Neural progenitor cell (in vitro differentiated cells): ENCODE measurements around the gene AGXT. TPM values are rescaled to one million over a fixed set of nuclear protein-coding genes. Genes with fewer than 3 reads are reported as not detected.

ENCODE experiments used
- DNase-seq: peaks from one replicate; pipeline ENCODE4 v3.0.0-alpha.2; 2016; ENCODE audit warnings: low spot score
- H2AFZ ChIP-seq: fragments of 200-600 bp; sonication (generic); replicated peaks from 2 replicates; pipeline ENCODE4 v1.6.1; 2016; ENCODE audit warnings: antibody characterized with exemption
- H3F3A ChIP-seq: fragments of 200-600 bp; sonication (generic); 2 replicates; pipeline ENCODE4 v1.6.1; 2016; ENCODE audit warnings: antibody characterized with exemption, low read depth
- H3K27ac ChIP-seq: fragments of 200-600 bp; sonication (generic); 2 replicates; pipeline ENCODE4 v1.5.1; 2016; ENCODE audit warnings: mild to moderate bottlenecking
- H3K27me3 ChIP-seq: fragments of 200-600 bp; sonication (generic); 2 replicates; pipeline ENCODE4 v1.6.1; 2016; ENCODE audit warnings: mild to moderate bottlenecking, moderate library complexity
- H3K36me3 ChIP-seq: fragments of 200-600 bp; sonication (generic); 2 replicates; pipeline ENCODE4 v1.5.1; 2016
- H3K4me1 ChIP-seq: fragments of 200-600 bp; sonication (generic); 2 replicates; pipeline ENCODE4 v1.6.1; 2016; ENCODE audit warnings: mixed run types
- H3K4me2 ChIP-seq: fragments of 200-600 bp; sonication (generic); 2 replicates; pipeline ENCODE4 v1.6.1; 2016
- H3K4me3 ChIP-seq: fragments of 200-600 bp; sonication (generic); 2 replicates; pipeline ENCODE4 v1.5.1; 2016
- H3K79me2 ChIP-seq: fragments of 200-600 bp; sonication (generic); 2 replicates; pipeline ENCODE4 v1.6.1; 2016; ENCODE audit warnings: low read depth
- H3K9ac ChIP-seq: fragments of 200-600 bp; sonication (generic); 2 replicates; pipeline ENCODE4 v1.6.1; 2016
- H3K9me3 ChIP-seq: fragments of 200-600 bp; sonication (generic); 2 replicates; pipeline ENCODE4 v1.5.1; 2016; ENCODE audit warnings: low read depth
- H4K20me1 ChIP-seq: fragments of 200-600 bp; sonication (generic); 2 replicates; pipeline ENCODE4 v1.6.1; 2016; ENCODE audit warnings: low read depth
- H3K27ac Mint-ChIP-seq: 3 replicates; pipeline ENCODE4 v1.8.0; 2021; ENCODE audit warnings: mixed read lengths
- H3K27me3 Mint-ChIP-seq: 2 replicates; pipeline ENCODE4 v1.8.0; 2022; ENCODE audit warnings: low read depth, mild to moderate bottlenecking, inconsistent platforms, moderate library complexity, mixed read lengths; ENCODE audit not compliant: insufficient read depth
- H3K36me3 Mint-ChIP-seq: 3 replicates; pipeline ENCODE4 v1.8.0; 2021; ENCODE audit warnings: mixed read lengths
- H3K4me1 Mint-ChIP-seq: 3 replicates; pipeline ENCODE4 v1.8.0; 2021; ENCODE audit warnings: mixed read lengths
- H3K4me3 Mint-ChIP-seq: 3 replicates; pipeline ENCODE4 v1.8.0; 2021; ENCODE audit warnings: mild to moderate bottlenecking, moderate library complexity, mixed read lengths
- H3K9me3 Mint-ChIP-seq: 3 replicates; pipeline ENCODE4 v1.8.0; 2020; ENCODE audit warnings: mixed read lengths
- EZH2 ChIP-seq: fragments of 200-600 bp; sonication (generic); IDR thresholded peaks from 2 replicates; pipeline ENCODE4 v1.6.1; 2017; ENCODE audit warnings: antibody characterized with exemption, mild to moderate bottlenecking, moderate library complexity
- EZH2phosphoT487 ChIP-seq: fragments of 200-600 bp; sonication (generic); IDR thresholded peaks from 2 replicates; pipeline ENCODE4 v1.6.1; 2017; ENCODE audit warnings: antibody characterized with exemption
- total RNA-seq: library from RNA; depleted of rRNA; stranded (reverse); fragments of >200 nt; gene quantifications from 2 replicates; pipeline ENCODE4 v1.2.3, GENCODE V29; 2015; ENCODE audit warnings: low replicate concordance
- TF ChIP-seq, protein P1 (sequence below): fragments of 200-600 bp; sonication (generic); IDR thresholded peaks from 2 replicates; pipeline ENCODE4 v1.5.1; 2017; ENCODE audit warnings: antibody characterized with exemption, mild to moderate bottlenecking

Gene AGXT
- total RNA-seq, 1 donor from 2014 or later = not detected

GRCh38 chr2:240873805-240874714 is 5.4 kb downstream of the AGXT start:
- Histone ChIP-seq H4K20me1 (no peaks in the 10 kb centered on the region), H2AFZ (no peak overlapping the region), H3F3A (no peaks in the 10 kb centered on the region), H3K27me3 (no peaks in the 10 kb centered on the region), H3K79me2 (no peaks in the 10 kb centered on the region), H3K4me2 (no peak overlapping the region), H3K27ac (no peak overlapping the region), H3K4me1 (no peaks in the 10 kb centered on the region), H3K36me3 (no peaks in the 10 kb centered on the region), H3K9ac (no peak overlapping the region), H3K4me3 (no peak overlapping the region), H3K9me3 (no peaks in the 10 kb centered on the region)
- Mint-ChIP-seq H3K27ac (no peak overlapping the region), H3K36me3 (no peaks in the 10 kb centered on the region), H3K4me1 (no peaks in the 10 kb centered on the region), H3K9me3 (no peaks in the 10 kb centered on the region), H3K27me3 (no peaks in the 10 kb centered on the region), H3K4me3 (no peak overlapping the region)
- TF ChIP-seq EZH2 = no peak
- TF ChIP-seq, protein P1, sequence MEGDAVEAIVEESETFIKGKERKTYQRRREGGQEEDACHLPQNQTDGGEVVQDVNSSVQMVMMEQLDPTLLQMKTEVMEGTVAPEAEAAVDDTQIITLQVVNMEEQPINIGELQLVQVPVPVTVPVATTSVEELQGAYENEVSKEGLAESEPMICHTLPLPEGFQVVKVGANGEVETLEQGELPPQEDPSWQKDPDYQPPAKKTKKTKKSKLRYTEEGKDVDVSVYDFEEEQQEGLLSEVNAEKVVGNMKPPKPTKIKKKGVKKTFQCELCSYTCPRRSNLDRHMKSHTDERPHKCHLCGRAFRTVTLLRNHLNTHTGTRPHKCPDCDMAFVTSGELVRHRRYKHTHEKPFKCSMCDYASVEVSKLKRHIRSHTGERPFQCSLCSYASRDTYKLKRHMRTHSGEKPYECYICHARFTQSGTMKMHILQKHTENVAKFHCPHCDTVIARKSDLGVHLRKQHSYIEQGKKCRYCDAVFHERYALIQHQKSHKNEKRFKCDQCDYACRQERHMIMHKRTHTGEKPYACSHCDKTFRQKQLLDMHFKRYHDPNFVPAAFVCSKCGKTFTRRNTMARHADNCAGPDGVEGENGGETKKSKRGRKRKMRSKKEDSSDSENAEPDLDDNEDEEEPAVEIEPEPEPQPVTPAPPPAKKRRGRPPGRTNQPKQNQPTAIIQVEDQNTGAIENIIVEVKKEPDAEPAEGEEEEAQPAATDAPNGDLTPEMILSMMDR = no peak
- no peak for TF ChIP-seq EZH2phosphoT487
- DNase-seq = peak; percentile 40

DNA sequence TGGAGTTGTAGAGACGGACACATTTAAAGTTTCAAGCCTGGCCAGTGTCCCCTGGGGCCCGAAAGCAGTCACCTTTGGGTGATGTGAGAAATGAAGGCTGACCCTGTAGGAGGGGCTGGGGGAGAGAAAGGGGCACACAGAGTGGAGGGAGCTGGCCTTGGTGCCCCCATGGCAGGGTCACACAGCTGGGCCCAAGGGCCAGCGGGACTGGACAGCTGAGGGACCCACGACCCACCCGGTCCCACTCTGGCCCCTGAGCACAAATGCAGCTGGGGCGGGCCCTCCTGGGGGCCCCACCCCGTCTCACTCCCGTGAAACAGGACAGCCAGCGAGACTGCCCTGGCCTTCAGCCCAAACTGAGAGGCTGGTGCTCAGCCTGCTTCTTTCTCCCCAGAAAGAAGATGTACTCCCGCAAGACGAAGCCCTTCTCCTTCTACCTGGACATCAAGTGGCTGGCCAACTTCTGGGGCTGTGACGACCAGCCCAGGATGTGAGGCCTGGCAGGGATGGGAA is 6.1 kb downstream of the AGXT start:
- H3K4me1 ChIP-seq = no peaks in the 10 kb centered on the region
- H3K9me3 ChIP-seq = no peaks in the 10 kb centered on the region
- no peak overlapping the region for H3K9ac ChIP-seq
- H3K27ac ChIP-seq = no peak overlapping the region
- DNase-seq = no peak
- Mint-ChIP-seq H3K36me3 (no peaks in the 10 kb centered on the region), H3K27ac (no peak overlapping the region), H3K4me1 (no peaks in the 10 kb centered on the region), H3K4me3 (no peak overlapping the region), H3K9me3 (no peaks in the 10 kb centered on the region), H3K27me3 (peaks cover under 1% of the 10 kb centered on the region)
- no peak overlapping the region for H3K4me3 ChIP-seq
- H3K27me3 ChIP-seq = no peaks in the 10 kb centered on the region
- no peaks in the 10 kb centered on the region for H3K36me3 ChIP-seq
- no peak for TF ChIP-seq EZH2
- no peak for TF ChIP-seq EZH2phosphoT487
- TF ChIP-seq, protein P1 = no peak
- no peak overlapping the region for H2AFZ ChIP-seq
- H3F3A ChIP-seq = no peaks in the 10 kb centered on the region
- no peak overlapping the region for H3K4me2 ChIP-seq
- H3K79me2 ChIP-seq = no peaks in the 10 kb centered on the region
- H4K20me1 ChIP-seq = no peaks in the 10 kb centered on the region

DNA sequence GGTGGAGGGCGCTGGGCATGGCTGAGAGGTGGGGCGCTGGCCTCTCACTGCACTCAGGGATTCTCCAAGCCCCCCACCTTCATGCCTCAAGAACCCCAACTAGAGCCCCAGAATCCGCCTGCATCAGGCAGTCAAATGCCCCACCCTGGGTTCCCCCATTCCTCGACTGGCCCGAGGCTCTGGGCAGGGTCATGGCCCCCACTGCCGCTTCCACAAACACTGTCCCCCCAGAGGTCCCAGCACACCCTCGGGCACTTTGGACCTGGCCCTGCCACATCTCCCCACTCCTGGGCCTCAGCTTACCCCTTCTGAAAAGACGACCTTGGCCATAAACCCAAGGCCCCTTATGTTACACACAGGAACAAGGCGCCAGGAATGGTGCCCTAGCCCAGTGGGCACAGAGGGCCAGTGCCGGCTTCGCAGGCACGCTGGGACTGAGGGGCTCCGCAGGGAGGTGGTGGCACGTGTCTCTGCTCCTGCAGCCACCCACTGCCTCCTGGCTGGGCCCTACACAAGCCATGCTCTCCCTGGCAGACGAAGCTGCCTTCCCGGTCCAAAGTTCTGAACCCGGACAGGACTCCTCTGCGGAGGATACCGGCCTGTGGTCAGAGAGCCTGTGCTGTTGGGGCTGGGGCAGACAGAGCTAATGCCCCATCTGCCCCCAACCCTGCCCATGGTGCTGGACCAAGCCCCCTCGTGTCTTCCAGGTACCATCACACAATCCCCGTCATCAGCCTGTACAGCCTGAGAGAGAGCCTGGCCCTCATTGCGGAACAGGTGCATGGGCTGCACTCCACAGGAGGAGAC is 6.8 kb downstream of the AGXT start:
- Mint-ChIP-seq H3K27me3 (peaks cover 5% of the 10 kb centered on the region), H3K9me3 (no peaks in the 10 kb centered on the region), H3K36me3 (no peaks in the 10 kb centered on the region), H3K4me3 (no peak overlapping the region), H3K27ac (no peak overlapping the region), H3K4me1 (peaks cover 2% of the 10 kb centered on the region)
- Histone ChIP-seq H3K4me3 (no peak overlapping the region), H3K27me3 (no peaks in the 10 kb centered on the region), H3K4me2 (no peak overlapping the region), H3K9me3 (no peaks in the 10 kb centered on the region), H3K79me2 (no peaks in the 10 kb centered on the region), H3K36me3 (no peaks in the 10 kb centered on the region), H4K20me1 (no peaks in the 10 kb centered on the region), H3K4me1 (no peaks in the 10 kb centered on the region), H3F3A (no peaks in the 10 kb centered on the region), H2AFZ (no peak overlapping the region), H3K27ac (no peak overlapping the region), H3K9ac (no peak overlapping the region)
- DNase-seq = no peak
- TF ChIP-seq EZH2phosphoT487 = no peak
- TF ChIP-seq, protein P1 = no peak
- no peak for TF ChIP-seq EZH2
